GM12891 (cell line): Measurements from ENCODE around the gene EBLN1.

Experiments used
- DNase-seq: peaks from one replicate; pipeline ENCODE4 v3.0.0; 2011; ENCODE audit warnings: low spot score; ENCODE audit not compliant: insufficient read length
- FAIRE-seq: peaks from 2 replicates; lab custom pipeline; 2011; peaks lifted over from hg19 to GRCh38; lab: Jason Lieb, UNC
- PAX5 ChIP-seq: IDR thresholded peaks from 2 replicates; pipeline ENCODE4 v1.6.1; 2011; ENCODE audit warnings: low read length, moderate library complexity, mild to moderate bottlenecking; ENCODE audit not compliant: insufficient read depth, severe bottlenecking
- POLR2A ChIP-seq: IDR thresholded peaks from 2 replicates; pipeline ENCODE4 v1.6.1; 2011; ENCODE audit warnings: low read depth, low read length, control low read depth
- POLR2AphosphoS5 ChIP-seq: IDR thresholded peaks from 2 replicates; pipeline ENCODE4 v1.6.1; 2011; ENCODE audit warnings: low read depth, low read length, control low read depth
- POU2F2 ChIP-seq: IDR thresholded peaks from 2 replicates; pipeline ENCODE4 v1.6.1; 2011; ENCODE audit warnings: low read depth, mild to moderate bottlenecking, control low read depth, low read length, moderate library complexity
- SPI1 ChIP-seq: IDR thresholded peaks from 2 replicates; pipeline ENCODE4 v1.6.1; 2011; ENCODE audit warnings: low read depth, low read length, control low read depth
- TAF1 ChIP-seq: IDR thresholded peaks from 2 replicates; pipeline ENCODE4 v1.6.1; 2011; ENCODE audit warnings: low read depth, low read length, control low read depth

The EBLN1 gene

DNA sequence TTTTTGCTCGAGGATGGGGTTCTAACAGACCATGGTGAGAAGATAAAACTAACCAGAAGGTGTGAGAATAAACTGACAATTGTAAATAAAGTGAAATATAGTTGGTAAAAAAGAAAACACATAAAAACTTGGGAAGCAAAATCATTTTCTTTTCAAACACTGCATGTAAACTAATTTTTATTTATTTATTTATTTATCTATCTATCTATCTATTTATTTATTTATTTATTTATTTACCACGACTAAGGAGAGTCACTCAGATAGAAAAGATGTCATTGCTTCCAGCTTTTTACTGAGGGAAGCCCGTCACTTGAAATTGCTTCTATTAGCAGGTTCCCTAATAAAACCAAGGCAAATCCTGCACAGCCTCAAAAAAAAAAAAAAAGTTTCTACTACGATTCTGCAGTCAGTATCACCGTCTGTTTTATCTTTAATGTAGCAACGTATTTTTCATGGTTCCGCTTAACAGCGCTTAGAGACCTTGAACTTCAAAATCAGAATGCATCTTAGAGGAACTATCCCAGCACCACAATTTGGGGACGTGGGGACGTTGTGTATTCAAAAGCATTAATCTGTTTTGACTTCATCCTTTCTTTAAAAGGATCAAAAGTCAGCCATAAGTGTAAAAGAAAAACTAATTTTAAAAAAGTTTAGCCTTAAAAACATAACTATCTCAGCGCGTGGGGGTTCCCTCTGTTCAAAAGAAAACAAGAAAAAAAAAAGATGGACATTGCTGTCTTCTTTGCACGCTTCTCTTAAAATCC is 33.3 kb upstream of the EBLN1 start:
- peak; percentile 52 for FAIRE-seq

DNA sequence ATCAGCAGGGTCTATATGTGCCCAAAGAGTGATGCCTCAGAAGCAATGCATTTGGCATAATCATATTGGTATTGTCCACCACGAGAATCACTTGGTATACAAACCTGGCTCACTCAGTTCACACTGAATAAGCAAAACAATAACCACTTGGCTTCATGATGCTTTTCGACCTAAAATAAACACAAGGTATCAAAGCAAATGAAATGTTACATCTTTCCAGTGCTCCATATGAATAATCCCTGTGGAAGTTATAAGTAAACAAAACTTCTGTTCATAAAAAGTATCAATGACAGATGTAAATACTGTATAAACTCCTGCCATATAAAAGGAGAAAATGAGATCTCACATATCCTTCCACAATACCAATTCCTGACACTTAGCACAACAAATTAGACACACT is 29.8 kb upstream of the EBLN1 start:
- FAIRE-seq, result no peak
- DNase-seq, result no peak
- no peak for TF ChIP-seq PAX5
- no peak for TF ChIP-seq SPI1
- TF ChIP-seq POLR2AphosphoS5, result no peak
- no peak for TF ChIP-seq TAF1
- no peak for TF ChIP-seq POU2F2
- TF ChIP-seq POLR2A, result no peak

More for the DNA sequence above, 33.3 kb upstream of the EBLN1 start:
- DNase-seq, result no peak
- TF ChIP-seq POU2F2, result no peak
- no peak for TF ChIP-seq POLR2A
- no peak for TF ChIP-seq PAX5
- TF ChIP-seq TAF1, result no peak
- TF ChIP-seq SPI1, result no peak
- no peak for TF ChIP-seq POLR2AphosphoS5

DNA sequence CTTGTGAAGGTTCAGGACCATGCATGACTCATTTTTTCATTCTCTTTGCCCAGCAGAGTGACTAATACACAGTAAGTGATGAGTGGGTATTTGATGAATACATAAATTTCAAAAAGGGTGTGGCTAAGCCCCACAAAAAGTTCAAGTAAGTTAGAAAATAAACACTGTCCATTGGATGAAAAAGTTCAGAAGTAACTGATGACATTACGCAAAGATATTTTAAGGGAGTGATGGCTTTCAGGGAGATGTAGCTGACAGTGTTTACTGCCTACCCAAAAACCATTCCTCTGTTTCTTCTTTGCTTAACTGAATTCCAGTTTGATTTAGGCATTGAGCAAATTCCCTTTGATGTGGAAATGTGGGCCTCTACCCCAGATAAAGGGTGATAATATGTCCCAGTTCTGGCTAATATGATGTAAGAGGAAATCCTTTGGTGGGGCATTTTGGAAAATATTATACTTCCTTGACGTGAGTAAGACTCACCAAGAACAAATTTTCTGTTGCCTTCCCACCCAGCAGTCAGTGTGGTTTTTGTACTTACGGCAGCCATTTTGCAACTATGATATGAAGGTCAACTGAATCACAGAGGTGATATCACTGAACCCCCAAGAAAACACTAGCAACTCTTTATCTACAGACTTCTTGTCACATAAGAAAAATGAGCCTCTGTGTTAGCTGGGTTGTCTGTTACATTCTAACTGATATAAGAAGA is 29.0 kb upstream of the EBLN1 start:
- FAIRE-seq (no peak), DNase-seq (no peak)
- TF ChIP-seq PAX5 (no peak), POU2F2 (no peak), TAF1 (no peak), POLR2A (no peak), SPI1 (no peak), POLR2AphosphoS5 (no peak)

DNA sequence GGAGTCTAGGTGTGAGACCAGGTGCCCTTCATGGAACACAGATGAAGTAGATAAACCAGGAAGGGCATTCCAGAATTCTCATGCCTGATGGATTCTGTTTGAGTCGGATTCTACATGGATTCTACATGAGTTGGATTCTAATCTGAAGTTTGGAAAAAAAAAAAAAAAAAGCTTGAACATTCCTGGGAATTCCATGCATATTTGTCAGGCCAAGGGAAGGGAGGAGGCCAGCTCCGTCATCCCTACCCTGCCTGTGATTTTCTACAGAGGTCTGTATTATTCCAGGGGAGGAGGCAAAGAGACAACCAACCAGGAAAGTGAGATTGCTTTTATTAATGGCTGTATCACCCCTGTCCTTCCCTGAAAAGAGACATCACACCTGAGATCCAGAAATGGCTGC is 27.8 kb upstream of the EBLN1 start:
- no peak for TF ChIP-seq PAX5
- DNase-seq, result no peak
- no peak for FAIRE-seq

DNA sequence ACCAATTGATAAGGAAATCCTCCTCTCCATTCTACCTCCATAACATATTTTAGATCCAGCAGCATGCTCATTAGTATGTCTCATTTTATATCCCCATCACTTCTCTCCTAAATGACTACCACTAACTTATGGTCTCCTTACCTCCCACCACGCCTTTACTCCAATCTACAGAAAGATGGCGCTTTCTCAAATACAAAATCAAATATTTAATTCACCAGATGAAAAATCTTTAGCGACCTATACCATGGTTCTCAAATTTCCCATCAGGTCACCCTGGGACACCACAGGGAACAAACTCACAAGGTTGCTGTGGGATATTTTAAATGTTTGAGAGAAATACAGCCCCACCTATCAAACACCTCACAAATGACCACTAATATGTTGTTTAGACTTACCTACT is 27.0 kb upstream of the EBLN1 start:
- TF ChIP-seq POU2F2, result no peak
- DNase-seq, result no peak

DNA sequence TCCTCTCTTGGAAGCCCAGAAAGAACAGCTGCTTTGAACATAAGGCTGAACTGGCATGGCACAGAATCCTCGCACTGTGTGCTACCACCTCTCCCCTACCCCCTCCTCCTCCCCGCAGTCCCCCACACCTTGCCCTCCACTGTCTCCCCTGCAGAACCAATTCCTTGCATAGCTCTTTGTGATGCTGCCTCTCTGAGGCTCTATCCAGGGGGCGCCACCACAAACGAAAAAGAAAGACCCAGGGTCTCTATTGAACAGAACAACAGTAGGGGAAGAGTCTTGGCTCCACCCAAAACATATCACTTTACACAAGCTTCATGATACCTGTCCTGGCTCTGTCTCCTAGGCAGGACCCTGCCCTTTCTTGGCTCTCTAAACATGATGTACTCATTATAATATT is 26.2 kb upstream of the EBLN1 start:
- TF ChIP-seq POLR2A, result no peak
- no peak for DNase-seq
- no peak for FAIRE-seq

More for the DNA sequence above, 27.0 kb upstream of the EBLN1 start:
- no peak for FAIRE-seq

DNA sequence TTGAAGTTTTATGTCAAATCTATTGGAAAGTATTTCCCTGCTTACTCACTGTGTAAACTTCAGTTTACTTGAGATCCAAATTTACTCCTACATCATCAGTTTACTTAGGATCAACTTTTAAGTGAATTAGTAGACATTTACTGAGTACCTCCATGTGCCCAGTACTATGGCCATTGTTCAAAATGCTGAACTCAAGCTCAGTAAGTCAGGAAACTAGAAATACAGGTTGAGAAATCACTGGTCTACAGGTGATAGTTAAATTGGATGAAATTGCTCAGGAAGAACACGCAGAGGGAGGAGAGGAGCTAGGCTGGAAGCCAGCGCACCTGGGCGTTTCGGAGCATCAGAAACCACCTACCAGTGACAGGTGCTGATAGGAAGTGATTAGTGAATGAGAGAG is 25.5 kb upstream of the EBLN1 start:
- no peak for DNase-seq
- TF ChIP-seq TAF1 (no peak), POLR2AphosphoS5 (no peak), POU2F2 (no peak), SPI1 (no peak), POLR2A (no peak), PAX5 (no peak)
- no peak for FAIRE-seq

DNA sequence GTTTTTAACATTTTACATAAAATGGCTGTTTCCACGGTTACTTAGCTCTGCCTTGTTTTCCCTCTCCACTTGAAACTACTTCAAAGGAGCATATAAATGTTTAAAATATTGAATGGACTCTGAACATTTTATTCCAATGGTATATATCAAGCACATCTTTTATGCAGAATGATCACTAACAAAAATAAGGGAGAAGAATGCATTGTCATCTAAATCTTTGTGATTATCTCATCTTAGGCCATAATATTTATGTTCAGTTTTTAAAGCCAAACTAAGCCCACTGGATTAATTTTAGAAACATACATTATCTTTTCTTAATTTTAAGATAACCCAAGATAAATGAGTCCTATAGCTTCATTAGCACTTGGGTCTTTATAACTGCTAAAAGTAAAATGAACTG is 13.4 kb upstream of the EBLN1 start:
- DNase-seq, result no peak
- TF ChIP-seq SPI1 (no peak), POU2F2 (no peak), TAF1 (no peak), PAX5 (no peak), POLR2AphosphoS5 (no peak), POLR2A (no peak)
- no peak for FAIRE-seq

DNA sequence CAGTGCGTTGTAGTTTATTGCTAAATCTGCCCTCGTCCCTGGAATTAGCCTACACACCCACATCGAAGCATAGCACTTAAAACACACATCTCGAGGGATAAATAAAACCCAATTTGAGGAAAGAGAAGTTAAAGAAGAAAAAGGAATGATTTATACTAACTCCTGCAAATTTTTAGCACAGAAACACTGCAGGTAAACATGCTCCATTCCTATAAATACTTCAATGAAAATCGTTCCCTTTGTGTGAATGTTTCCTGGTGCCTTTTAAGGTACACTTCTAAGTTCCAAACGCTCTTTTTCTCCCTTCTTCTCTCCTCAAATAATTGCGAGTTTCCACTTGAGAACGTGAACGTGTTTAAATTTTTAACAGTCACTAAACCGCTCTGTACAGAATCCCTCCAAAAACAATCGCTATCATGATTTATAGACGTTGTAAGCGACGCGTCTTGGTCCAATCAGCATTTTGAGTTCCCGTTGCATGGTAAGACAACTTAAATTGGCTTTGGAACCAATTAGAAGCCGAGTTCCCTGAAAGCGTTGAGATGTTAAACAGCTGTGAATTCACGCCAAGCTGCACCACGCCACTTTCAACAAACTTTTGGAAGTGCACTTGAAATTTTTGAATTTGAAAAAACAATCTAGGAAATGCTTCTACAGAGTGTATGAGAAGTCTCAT is 12.5 kb upstream of the EBLN1 start:
- TF ChIP-seq POLR2A (no peak), TAF1 (no peak), PAX5 (no peak), POU2F2 (no peak), SPI1 (no peak), POLR2AphosphoS5 (no peak)
- peak; percentile 50 for FAIRE-seq
- DNase-seq, result peak; percentile 13

DNA sequence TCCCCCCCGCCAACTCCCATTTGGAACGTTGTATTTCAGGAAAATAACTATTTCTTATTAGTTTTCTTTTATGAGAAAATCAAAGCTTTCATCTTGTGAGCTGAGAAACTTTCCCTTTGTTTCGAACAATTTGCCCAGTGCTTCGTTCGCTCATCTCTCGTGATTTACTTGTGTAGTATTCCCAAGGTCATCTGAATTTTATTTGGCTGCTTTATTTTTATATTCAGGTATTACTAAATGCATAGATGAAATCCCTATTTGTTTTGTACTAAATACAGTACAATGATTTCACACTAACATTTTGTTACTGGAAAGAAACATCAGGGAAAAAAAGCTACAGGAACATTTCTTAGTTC is 12.0 kb upstream of the EBLN1 start:
- TF ChIP-seq POLR2AphosphoS5 (no peak), PAX5 (no peak), SPI1 (no peak), TAF1 (no peak), POLR2A (no peak), POU2F2 (no peak)
- FAIRE-seq (no peak), DNase-seq (no peak)
